GM12878 (cell line): ENCODE results near the gene ZSCAN23.

Source experiments
- CBX3 ChIP-seq: fragments of 200-600 bp; sonication (generic); IDR thresholded peaks from 2 replicates; pipeline ENCODE4 v1.6.1; 2016; ENCODE audit warnings: low read depth, borderline replicate concordance
- CHD4 ChIP-seq: fragments of 200-600 bp; sonication (generic); IDR thresholded peaks from 2 replicates; pipeline ENCODE4 v1.6.1; 2016; ENCODE audit warnings: mild to moderate bottlenecking
- ESRRA ChIP-seq: IDR thresholded peaks from 2 replicates; pipeline ENCODE4 v1.6.1; 2012; ENCODE audit warnings: mild to moderate bottlenecking, low read length, improper control_type of control experiment
- EZH2 ChIP-seq: IDR thresholded peaks from 2 replicates; pipeline ENCODE4 v1.6.1; 2012; ENCODE audit warnings: low read depth, mild to moderate bottlenecking, control low read depth, inconsistent platforms, low read length, borderline replicate concordance; ENCODE audit not compliant: control insufficient read depth
- POLR2A ChIP-seq: IDR thresholded peaks from 2 replicates; pipeline ENCODE4 v1.6.1; 2011; ENCODE audit warnings: low read depth, mild to moderate bottlenecking, low read length
- RAD51 ChIP-seq: fragments of 450-650 bp; IDR thresholded peaks from 2 replicates; pipeline ENCODE4 v1.6.1; 2016; ENCODE audit warnings: moderate library complexity, mild to moderate bottlenecking, inconsistent platforms
- SPI1 ChIP-seq: IDR thresholded peaks from 2 replicates; pipeline ENCODE4 v1.6.1; 2011; ENCODE audit warnings: low read depth, mild to moderate bottlenecking, low read length, moderate library complexity, borderline replicate concordance; ENCODE audit not compliant: insufficient read depth
- SRF ChIP-seq, 2 experiments: IDR thresholded peaks; 2 replicates each; pipeline ENCODE4 v1.6.1; 2011; ENCODE audit warnings: low read depth in 2 of 2, low read length in 2 of 2, mild to moderate bottlenecking in 1 of 2, moderate library complexity in 1 of 2
- SUZ12 ChIP-seq: fragments of 200-600 bp; sonication (generic); IDR thresholded peaks from one replicate; pipeline ENCODE4 v1.6.1; 2018; ENCODE audit warnings: antibody characterized with exemption, mild to moderate bottlenecking; ENCODE audit not compliant: unreplicated experiment
- TAF1 ChIP-seq: IDR thresholded peaks from 2 replicates; pipeline ENCODE4 v1.6.1; 2011; ENCODE audit warnings: mild to moderate bottlenecking, low read depth, low read length, borderline replicate concordance
- ZNF274 ChIP-seq: IDR thresholded peaks from one replicate; pipeline ENCODE4 v1.8.0; 2011; ENCODE audit not compliant: insufficient read length, insufficient read depth
- ZSCAN29 ChIP-seq: fragments of 450-650 bp; IDR thresholded peaks from 2 replicates; pipeline ENCODE4 v1.6.1; 2017; ENCODE audit warnings: mild to moderate bottlenecking, moderate library complexity
- TF ChIP-seq, protein P1 (sequence below), 3 experiments: IDR thresholded peaks in 2 of 3; conservative IDR thresholded peaks in 1 of 3; 2 replicates each; pipeline ENCODE4 v1.5.1; 2011; ENCODE audit warnings: low read depth in 3 of 3, low read length in 3 of 3, mild to moderate bottlenecking in 3 of 3, control low read depth in 2 of 3, moderate library complexity in 2 of 3, inconsistent platforms in 1 of 3, mixed read lengths in 1 of 3; ENCODE audit not compliant: control insufficient read depth in 2 of 3, insufficient read depth in 1 of 3; ENCODE audit errors: extremely low read depth in 1 of 3
- TF ChIP-seq, protein P2 (sequence below): IDR thresholded peaks from 2 replicates; pipeline ENCODE4 v1.6.1; 2012; ENCODE audit warnings: low read depth, low read length, improper control_type of control experiment

DNA sequence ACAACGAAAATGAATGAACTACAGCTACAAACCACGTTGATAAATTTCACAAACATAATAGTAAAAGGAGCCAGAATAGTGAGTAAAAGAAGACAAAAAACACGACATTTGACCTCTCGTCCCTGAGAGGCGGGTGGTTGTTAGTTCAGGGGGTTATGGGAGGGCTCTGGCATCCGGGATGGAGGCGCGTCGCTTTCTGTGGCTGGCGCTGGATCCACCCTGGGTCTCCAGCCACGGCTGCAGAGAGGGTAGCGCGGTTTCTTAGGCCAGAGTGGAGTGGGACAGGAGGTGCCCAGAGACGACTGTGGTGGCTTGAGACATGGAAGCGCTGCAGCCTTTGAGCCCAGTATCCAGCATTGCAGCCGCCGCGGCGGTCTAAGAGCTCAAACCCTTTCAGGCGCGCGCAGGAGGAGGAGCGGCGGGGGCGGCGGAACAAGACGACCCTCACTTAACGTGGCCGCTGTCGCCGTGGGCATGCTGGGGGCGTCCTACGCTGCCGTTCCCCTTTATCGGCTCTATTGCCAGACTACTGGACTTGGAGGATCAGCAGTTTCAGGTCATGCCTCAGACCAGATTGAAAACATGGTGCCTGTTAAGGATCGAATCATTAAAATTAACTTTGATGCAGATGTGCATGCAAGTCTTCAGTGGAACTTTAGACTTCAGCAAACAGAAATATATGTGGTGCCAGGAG, 3.7 kb upstream of the ZSCAN23 start:
- TF ChIP-seq, protein P1, sequence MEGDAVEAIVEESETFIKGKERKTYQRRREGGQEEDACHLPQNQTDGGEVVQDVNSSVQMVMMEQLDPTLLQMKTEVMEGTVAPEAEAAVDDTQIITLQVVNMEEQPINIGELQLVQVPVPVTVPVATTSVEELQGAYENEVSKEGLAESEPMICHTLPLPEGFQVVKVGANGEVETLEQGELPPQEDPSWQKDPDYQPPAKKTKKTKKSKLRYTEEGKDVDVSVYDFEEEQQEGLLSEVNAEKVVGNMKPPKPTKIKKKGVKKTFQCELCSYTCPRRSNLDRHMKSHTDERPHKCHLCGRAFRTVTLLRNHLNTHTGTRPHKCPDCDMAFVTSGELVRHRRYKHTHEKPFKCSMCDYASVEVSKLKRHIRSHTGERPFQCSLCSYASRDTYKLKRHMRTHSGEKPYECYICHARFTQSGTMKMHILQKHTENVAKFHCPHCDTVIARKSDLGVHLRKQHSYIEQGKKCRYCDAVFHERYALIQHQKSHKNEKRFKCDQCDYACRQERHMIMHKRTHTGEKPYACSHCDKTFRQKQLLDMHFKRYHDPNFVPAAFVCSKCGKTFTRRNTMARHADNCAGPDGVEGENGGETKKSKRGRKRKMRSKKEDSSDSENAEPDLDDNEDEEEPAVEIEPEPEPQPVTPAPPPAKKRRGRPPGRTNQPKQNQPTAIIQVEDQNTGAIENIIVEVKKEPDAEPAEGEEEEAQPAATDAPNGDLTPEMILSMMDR (IDR thresholded peaks at IDR 0.05 in 2 of 3, conservative IDR thresholded peaks at IDR 0.05 in 1 of 3; ENCODE audit: control insufficient read depth in 2 of 3, extremely low read depth in 1 of 3, insufficient read depth in 1 of 3, low read depth in 3 of 3, low read length in 3 of 3): no peak
- TF ChIP-seq, protein P2, sequence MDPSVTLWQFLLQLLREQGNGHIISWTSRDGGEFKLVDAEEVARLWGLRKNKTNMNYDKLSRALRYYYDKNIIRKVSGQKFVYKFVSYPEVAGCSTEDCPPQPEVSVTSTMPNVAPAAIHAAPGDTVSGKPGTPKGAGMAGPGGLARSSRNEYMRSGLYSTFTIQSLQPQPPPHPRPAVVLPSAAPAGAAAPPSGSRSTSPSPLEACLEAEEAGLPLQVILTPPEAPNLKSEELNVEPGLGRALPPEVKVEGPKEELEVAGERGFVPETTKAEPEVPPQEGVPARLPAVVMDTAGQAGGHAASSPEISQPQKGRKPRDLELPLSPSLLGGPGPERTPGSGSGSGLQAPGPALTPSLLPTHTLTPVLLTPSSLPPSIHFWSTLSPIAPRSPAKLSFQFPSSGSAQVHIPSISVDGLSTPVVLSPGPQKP: no peak
- no peak for TF ChIP-seq ZSCAN29
- TF ChIP-seq SPI1: no peak
- no peak for TF ChIP-seq SUZ12
- no peak for TF ChIP-seq CHD4
- TF ChIP-seq CBX3: no peak
- TF ChIP-seq ESRRA: no peak
- TF ChIP-seq EZH2: no peak
- TF ChIP-seq ZNF274: no peak
- TF ChIP-seq TAF1: no peak
- TF ChIP-seq RAD51: no peak
- no peak for TF ChIP-seq POLR2A
- TF ChIP-seq SRF (IDR thresholded peaks at IDR 0.05; ENCODE audit: low read depth in 2 of 2, low read length in 2 of 2): no peak
